ENCODE results near the gene JPH4.

DNA sequence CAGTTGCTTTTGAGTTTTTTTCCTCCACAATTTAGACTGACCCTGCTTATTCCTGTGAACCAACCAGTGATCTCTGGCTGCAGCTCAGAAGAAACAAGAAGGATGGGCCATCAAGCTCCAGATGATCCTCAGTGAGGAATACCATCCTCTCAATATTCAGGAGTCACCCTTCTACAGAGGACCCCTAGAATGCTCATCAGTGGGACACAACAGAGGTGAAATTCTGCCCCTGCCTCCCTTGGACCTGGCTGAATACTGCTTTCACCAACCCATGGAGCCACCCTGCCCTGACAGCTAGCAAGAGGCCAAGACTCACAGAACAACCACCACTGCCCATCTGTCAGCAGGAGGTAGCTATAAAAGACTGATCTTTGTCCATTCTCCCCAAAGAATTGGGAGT, 48.4 kb upstream of the JPH4 start:
- TF ChIP-seq RARB (CRISPR knock-in tag; IDR thresholded peaks at IDR 0.05), result no peak
- no peak for TF ChIP-seq ISL1 (CRISPR knock-in tag; IDR thresholded peaks at IDR 0.05)
- no peak for TF ChIP-seq ARNTL (CRISPR knock-in tag; IDR thresholded peaks at IDR 0.05; ENCODE audit: borderline replicate concordance, low read depth)
